WERI-Rb-1 (cell line): ENCODE measurements around the gene NBEAL1.
"Not testable (repeated sequence)": the region's sequence is repeated elsewhere in the genome, so short reads cannot be mapped to it uniquely, and the experiment has no call there.

Experiments used
- DNase-seq: peaks from one replicate; pipeline ENCODE4 v3.0.0-alpha.2; 2020
- H3K27ac ChIP-seq: fragments of 250-450 bp; sonication (Bioruptor Pico); 2 replicates; pipeline ENCODE4 v1.5.1; 2020; ENCODE audit warnings: mild to moderate bottlenecking, moderate library complexity
- H3K27me3 ChIP-seq: fragments of 250-450 bp; sonication (Bioruptor Pico); 2 replicates; pipeline ENCODE4 v1.5.1; 2021; ENCODE audit warnings: mild to moderate bottlenecking, low read depth, moderate library complexity; ENCODE audit not compliant: insufficient read depth, severe bottlenecking
- H3K36me3 ChIP-seq: fragments of 250-450 bp; sonication (Bioruptor Pico); 2 replicates; pipeline ENCODE4 v1.5.1; 2020; ENCODE audit warnings: mild to moderate bottlenecking, moderate library complexity
- H3K4me3 ChIP-seq: 2 replicates; pipeline ENCODE4 v1.5.1; 2011; ENCODE audit warnings: low read depth, mild to moderate bottlenecking, control low read depth, low read length
- H3K9me3 ChIP-seq: fragments of 250-450 bp; sonication (Bioruptor Pico); 2 replicates; pipeline ENCODE4 v1.5.1; 2021; ENCODE audit warnings: mild to moderate bottlenecking, moderate library complexity; ENCODE audit not compliant: severe bottlenecking
- CTCF ChIP-seq: IDR thresholded peaks from 2 replicates; pipeline ENCODE4 v1.5.1; 2011; ENCODE audit warnings: low read depth, mild to moderate bottlenecking, control low read depth, inconsistent platforms, low read length

NBEAL1 gene

GRCh38 chr2:203014456-203015199 lies at the start of gene NBEAL1:
Gene NBEAL1 (plus strand): TSS chr2:203014875. CDS start chr2:203016385, 1,510 bp downstream.
- no peaks in the 10 kb centered on the region for H3K36me3 ChIP-seq
- H3K4me3 ChIP-seq: peak within 1 kb of the TSS; percentile 77
- peak; percentile 96 for DNase-seq
- TF ChIP-seq CTCF: no peak
- H3K27me3 ChIP-seq: no peaks in the 10 kb centered on the region
- peak within 1 kb of the TSS; percentile 62 for H3K27ac ChIP-seq
- no peaks in the 10 kb centered on the region for H3K9me3 ChIP-seq

- DNase-seq: no peak
- Histone ChIP-seq H3K27me3 (no peaks in the 10 kb centered on the region), H3K27ac (no peak overlapping the region), H3K9me3 (no peaks in the 10 kb centered on the region), H3K4me3 (no peak overlapping the region), H3K36me3 (no peaks in the 10 kb centered on the region)
- TF ChIP-seq CTCF: no peak
These were observed 48.7 kb upstream of the NBEAL1 start for GRCh38 chr2:202965810-202966460.

- DNase-seq, H3K9me3 ChIP-seq, H3K4me3 ChIP-seq, H3K27ac ChIP-seq, H3K36me3 ChIP-seq, H3K27me3 ChIP-seq: not testable (repeated sequence)
These were observed 45.3 kb upstream of the NBEAL1 start for GRCh38 chr2:202969404-202969803.

DNA sequence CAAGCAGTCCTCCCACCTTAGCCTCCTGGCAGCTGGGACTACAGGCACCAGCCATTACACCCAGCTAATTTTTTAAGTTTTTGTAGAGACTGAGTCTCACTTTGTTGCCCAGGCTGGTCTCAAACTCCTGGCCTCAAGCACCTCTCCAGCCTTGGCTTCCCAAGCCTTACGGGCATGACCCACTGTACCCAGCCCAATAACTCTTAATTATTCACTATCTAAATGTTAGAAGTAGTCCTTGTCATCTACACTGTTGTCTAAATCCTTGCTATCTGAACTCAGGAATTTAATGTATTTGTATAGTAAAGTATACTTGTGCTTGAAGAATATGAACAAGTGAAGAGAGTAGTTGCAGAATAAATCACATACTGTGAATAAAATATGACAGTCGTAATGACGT lies 37.9 kb upstream of the NBEAL1 start:
- H3K27ac ChIP-seq: no peak overlapping the region
- no peak for TF ChIP-seq CTCF

DNA sequence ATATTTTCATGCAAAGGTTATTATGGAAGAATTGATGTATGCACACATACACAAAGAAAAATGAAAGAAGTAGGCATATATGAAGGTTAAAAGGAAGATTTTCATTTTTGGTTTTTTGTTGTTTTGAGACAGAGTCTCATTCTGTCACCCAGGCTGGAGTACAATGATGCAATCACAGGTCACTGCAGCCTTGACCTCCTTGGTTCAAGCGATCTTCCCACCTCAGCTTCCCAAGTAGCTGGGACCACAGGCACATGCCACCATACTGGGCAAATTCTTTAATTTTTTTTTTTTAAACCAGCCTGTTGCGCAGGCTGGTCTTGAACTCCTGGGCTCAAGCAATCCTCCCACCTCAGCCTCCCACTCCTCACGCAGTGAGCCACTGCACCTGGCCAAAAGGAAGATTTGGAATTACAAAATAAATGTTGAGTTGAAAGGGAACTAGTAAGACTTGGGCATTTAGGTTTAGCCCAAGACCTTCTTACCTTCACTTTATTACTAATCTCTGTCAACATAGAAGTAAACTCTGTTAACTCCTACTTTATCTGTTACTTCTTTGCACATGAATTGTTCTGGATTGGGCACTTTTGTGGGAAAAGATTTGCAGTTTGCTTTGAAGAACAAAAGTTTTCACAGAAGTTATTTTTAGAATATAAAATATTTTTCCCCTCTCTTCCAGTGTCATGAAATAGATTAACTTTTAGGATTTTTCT lies 31.7 kb upstream of the NBEAL1 start:
- Histone ChIP-seq H3K27me3 (no peaks in the 10 kb centered on the region), H3K9me3 (no peaks in the 10 kb centered on the region), H3K4me3 (no peak overlapping the region), H3K36me3 (no peaks in the 10 kb centered on the region), H3K27ac (no peak overlapping the region)
- no peak for TF ChIP-seq CTCF
- no peak for DNase-seq

More for the DNA sequence above, 37.9 kb upstream of the NBEAL1 start:
- Histone ChIP-seq H3K27me3 (no peaks in the 10 kb centered on the region), H3K9me3 (no peaks in the 10 kb centered on the region), H3K36me3 (no peaks in the 10 kb centered on the region), H3K4me3 (no peak overlapping the region)
- no peak for DNase-seq

DNA sequence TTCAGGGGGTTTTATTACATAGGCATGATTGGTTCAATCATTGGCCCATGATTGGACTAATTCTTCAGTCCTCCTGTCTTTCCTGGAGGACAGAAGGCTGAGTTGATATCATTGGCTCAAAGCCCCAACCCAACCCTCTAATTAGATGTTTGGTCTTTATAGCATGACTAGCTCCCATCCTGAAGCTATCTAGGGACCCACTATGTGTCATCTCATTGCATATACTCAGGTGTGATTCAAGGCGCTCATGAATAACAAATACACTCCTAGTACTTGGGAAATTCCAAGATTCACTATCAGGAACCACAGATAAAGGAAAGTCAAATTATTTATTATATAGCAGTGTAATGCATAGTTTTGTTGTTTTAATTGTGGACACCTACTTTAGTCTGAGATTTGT lies 24.9 kb upstream of the NBEAL1 start:
- TF ChIP-seq CTCF: no peak
- no peak overlapping the region for H3K27ac ChIP-seq
- H3K4me3 ChIP-seq: no peak overlapping the region
- H3K9me3 ChIP-seq: no peaks in the 10 kb centered on the region
- no peaks in the 10 kb centered on the region for H3K27me3 ChIP-seq
- no peak for DNase-seq
- H3K36me3 ChIP-seq: no peaks in the 10 kb centered on the region
